SK-N-SH treated with all-trans-retinoic acid at 6 μM for 48 hours (cell line): ENCODE data around the gene ZNF488.

Source experiments
- ATAC-seq: fragments of 200-7000 bp; cut with Tn5 transposase; 3 replicates; pipeline ENCODE4 v1.9.1; 2020; ENCODE audit warnings: mild to moderate bottlenecking, moderate library complexity
- ARNTL ChIP-seq: fragments of 450-650 bp; formaldehyde crosslinking; IDR thresholded peaks from 2 replicates; pipeline ENCODE4 v1.5.0; 2020; ENCODE audit warnings: low read depth, mild to moderate bottlenecking, moderate library complexity, borderline replicate concordance
- BACH2 ChIP-seq: fragments of 250-450 bp; sonication (Bioruptor Pico); IDR thresholded peaks from 2 replicates; pipeline ENCODE4 v1.9.0; 2021; ENCODE audit warnings: mild to moderate bottlenecking, borderline replicate concordance
- CREB5 ChIP-seq: fragments of 250-450 bp; sonication (Bioruptor Pico); IDR thresholded peaks from 2 replicates; pipeline ENCODE4 v1.5.1; 2020; ENCODE audit warnings: low read depth, mild to moderate bottlenecking, moderate library complexity
- CSDC2 ChIP-seq: fragments of 250-450 bp; sonication (Bioruptor Pico); IDR thresholded peaks from 2 replicates; pipeline ENCODE4 v1.5.0; 2020; ENCODE audit warnings: mild to moderate bottlenecking, moderate library complexity
- CSRNP3 ChIP-seq: fragments of 250-450 bp; sonication (Bioruptor Pico); IDR thresholded peaks from 2 replicates; pipeline ENCODE4 v1.5.1; 2021; ENCODE audit warnings: mild to moderate bottlenecking, moderate library complexity
- ESRRG ChIP-seq: fragments of 250-450 bp; sonication (Bioruptor Pico); IDR thresholded peaks from 2 replicates; pipeline ENCODE4 v1.6.1; 2021; ENCODE audit warnings: mild to moderate bottlenecking
- GLIS3 ChIP-seq: fragments of 250-450 bp; sonication (Bioruptor Pico); IDR thresholded peaks from 2 replicates; pipeline ENCODE4 v1.5.0; 2020; ENCODE audit warnings: mild to moderate bottlenecking, moderate library complexity
- ISL1 ChIP-seq: fragments of 250-450 bp; sonication (Bioruptor Pico); IDR thresholded peaks from 2 replicates; pipeline ENCODE4 v2.1.2; 2022; ENCODE audit warnings: mild to moderate bottlenecking, moderate library complexity
- OSR1 ChIP-seq: fragments of 250-450 bp; sonication (Bioruptor Pico); IDR thresholded peaks from 2 replicates; pipeline ENCODE4 v1.8.0; 2022; ENCODE audit warnings: moderate library complexity, mild to moderate bottlenecking, inconsistent platforms
- PATZ1 ChIP-seq: fragments of 250-450 bp; sonication (Bioruptor Pico); IDR thresholded peaks from 2 replicates; pipeline ENCODE4 v1.8.0; 2020; ENCODE audit warnings: mild to moderate bottlenecking, moderate library complexity, borderline replicate concordance
- POU6F1 ChIP-seq: fragments of 250-450 bp; sonication (Bioruptor Pico); IDR thresholded peaks from 2 replicates; pipeline ENCODE4 v1.8.0; 2021; ENCODE audit warnings: low read depth, mild to moderate bottlenecking, moderate library complexity, borderline replicate concordance
- PPARA ChIP-seq: fragments of 250-450 bp; sonication (Bioruptor Pico); IDR thresholded peaks from 2 replicates; pipeline ENCODE4 v1.5.0; 2020; ENCODE audit warnings: mild to moderate bottlenecking, borderline replicate concordance
- RARB ChIP-seq: fragments of 250-450 bp; sonication (Bioruptor Pico); IDR thresholded peaks from 2 replicates; pipeline ENCODE4 v1.8.0; 2021; ENCODE audit warnings: mild to moderate bottlenecking, moderate library complexity
- SNAI2 ChIP-seq: fragments of 250-450 bp; sonication (Bioruptor Pico); IDR thresholded peaks from 2 replicates; pipeline ENCODE4 v1.5.0; 2020; ENCODE audit warnings: mild to moderate bottlenecking, moderate library complexity
- TCF4 ChIP-seq: fragments of 250-450 bp; sonication (Bioruptor Pico); IDR thresholded peaks from 2 replicates; pipeline ENCODE4 v1.8.0; 2021; ENCODE audit warnings: mild to moderate bottlenecking, moderate library complexity, borderline replicate concordance
- TOX ChIP-seq: fragments of 250-450 bp; sonication (Bioruptor Pico); IDR thresholded peaks from 2 replicates; pipeline ENCODE4 v1.8.0; 2021; ENCODE audit warnings: mild to moderate bottlenecking, moderate library complexity, borderline replicate concordance
- TSHZ2 ChIP-seq: fragments of 250-450 bp; sonication (Bioruptor Pico); IDR thresholded peaks from 2 replicates; pipeline ENCODE4 v1.5.0; 2020; ENCODE audit warnings: mild to moderate bottlenecking, moderate library complexity
- ZC3H10 ChIP-seq: fragments of 250-450 bp; sonication (Bioruptor Pico); IDR thresholded peaks from 2 replicates; pipeline ENCODE4 v1.5.1; 2021; ENCODE audit warnings: mild to moderate bottlenecking, moderate library complexity
- ZFP3 ChIP-seq: fragments of 250-450 bp; sonication (Bioruptor Pico); IDR thresholded peaks from 2 replicates; pipeline ENCODE4 v1.5.0; 2020; ENCODE audit warnings: mild to moderate bottlenecking, moderate library complexity
- ZFP30 ChIP-seq: fragments of 450-650 bp; formaldehyde crosslinking; IDR thresholded peaks from 2 replicates; pipeline ENCODE4 v1.5.0; 2022; ENCODE audit warnings: mild to moderate bottlenecking, moderate library complexity
- ZNF565 ChIP-seq: fragments of 450-650 bp; formaldehyde crosslinking; conservative IDR thresholded peaks from 2 replicates; pipeline ENCODE4 v1.5.0; 2020; ENCODE audit warnings: low read depth, mild to moderate bottlenecking, moderate library complexity
- ZNF70 ChIP-seq: fragments of 450-650 bp; formaldehyde crosslinking; IDR thresholded peaks from 2 replicates; pipeline ENCODE4 v1.5.0; 2020; ENCODE audit warnings: mild to moderate bottlenecking, moderate library complexity
- ZNF8 ChIP-seq: fragments of 450-650 bp; formaldehyde crosslinking; IDR thresholded peaks from 2 replicates; pipeline ENCODE4 v1.5.0; 2020; ENCODE audit warnings: mild to moderate bottlenecking, moderate library complexity

Gene ZNF488

GRCh38 chr10:47357911-47358310, 26.2 kb downstream of the ZNF488 start (continued):
- TF ChIP-seq TSHZ2, result no peak
- no peak for TF ChIP-seq SNAI2 (CRISPR knock-in tag)
- TF ChIP-seq ZFP30 (CRISPR knock-in tag), result no peak
- no peak for TF ChIP-seq ISL1

- TF ChIP-seq CSDC2 (no peak), TCF4 (no peak), POU6F1 (CRISPR knock-in tag) (no peak), ESRRG (no peak), CREB5 (CRISPR knock-in tag) (no peak), PATZ1 (no peak), BACH2 (no peak), ZNF70 (CRISPR knock-in tag) (no peak), ZC3H10 (no peak), ZFP3 (CRISPR knock-in tag) (no peak), TOX (CRISPR knock-in tag) (no peak), RARB (CRISPR knock-in tag) (no peak), PPARA (CRISPR knock-in tag) (no peak), GLIS3 (no peak), OSR1 (CRISPR knock-in tag) (no peak), ZNF565 (CRISPR knock-in tag) (no peak), TSHZ2 (no peak)
- ATAC-seq, result no peak
These were observed 26.9 kb downstream of the ZNF488 start for GRCh38 chr10:47357131-47357582.

GRCh38 chr10:47356708-47357107, 27.4 kb downstream of the ZNF488 start:
- no peak for ATAC-seq
- no peak for TF ChIP-seq ZNF8 (CRISPR knock-in tag)
- TF ChIP-seq CSRNP3 (CRISPR knock-in tag), result no peak
- TF ChIP-seq ISL1, result no peak
- TF ChIP-seq GLIS3, result no peak
- TF ChIP-seq ESRRG, result no peak
- no peak for TF ChIP-seq BACH2
- TF ChIP-seq CSDC2, result no peak
- TF ChIP-seq PATZ1, result no peak
- TF ChIP-seq SNAI2 (CRISPR knock-in tag), result no peak
- TF ChIP-seq POU6F1 (CRISPR knock-in tag), result no peak
- no peak for TF ChIP-seq ZFP30 (CRISPR knock-in tag)
- TF ChIP-seq RARB (CRISPR knock-in tag), result no peak
- no peak for TF ChIP-seq ARNTL (CRISPR knock-in tag)
- TF ChIP-seq TCF4, result no peak
- no peak for TF ChIP-seq ZNF565 (CRISPR knock-in tag)
- no peak for TF ChIP-seq ZFP3 (CRISPR knock-in tag)
- TF ChIP-seq OSR1 (CRISPR knock-in tag), result no peak
